ENCODE data around the gene HOXC13.

The HOXC13 gene

GRCh38 chr12:53955036-53955775 is 16.6 kb downstream of the HOXC13 start:
- no peak for DNase-seq (ENCODE audit: low read depth)

GRCh38 chr12:53955776-53956250 is 17.2 kb downstream of the HOXC13 start:
- no peak for DNase-seq (ENCODE audit: low read depth)

- DNase-seq (ENCODE audit: low read depth): no peak
Measured at GRCh38 chr12:53956251-53956887, 17.7 kb downstream of the HOXC13 start.

GRCh38 chr12:53956914-53957536 is 18.4 kb downstream of the HOXC13 start:
- DNase-seq (ENCODE audit: low read depth): no peak

- no peak for DNase-seq (ENCODE audit: low read depth)
Measured at GRCh38 chr12:53958128-53958527, 19.5 kb downstream of the HOXC13 start.

- DNase-seq (ENCODE audit: low read depth): no peak
Measured at GRCh38 chr12:53959314-53959713, 20.7 kb downstream of the HOXC13 start.

GRCh38 chr12:53960187-53961024 is 21.8 kb downstream of the HOXC13 start:
- DNase-seq (ENCODE audit: low read depth): no peak

- DNase-seq (ENCODE audit: low read depth): no peak
Measured at GRCh38 chr12:53961025-53961761, 22.6 kb downstream of the HOXC13 start.

- no peak for DNase-seq (ENCODE audit: low read depth)
Measured at GRCh38 chr12:53963005-53963404, 24.4 kb downstream of the HOXC13 start.

GRCh38 chr12:53963434-53964314 is 25.0 kb downstream of the HOXC13 start:
- DNase-seq (ENCODE audit: low read depth): no peak

GRCh38 chr12:53964315-53964713 is 25.7 kb downstream of the HOXC13 start:
- no peak for DNase-seq (ENCODE audit: low read depth)

- DNase-seq (ENCODE audit: low read depth): no peak
Measured at GRCh38 chr12:53965281-53966084, 26.9 kb downstream of the HOXC13 start.

GRCh38 chr12:53966085-53966384 is 27.4 kb downstream of the HOXC13 start:
- no peak for DNase-seq (ENCODE audit: low read depth)

- no peak for DNase-seq (ENCODE audit: low read depth)
Measured at GRCh38 chr12:53966385-53967133, 27.9 kb downstream of the HOXC13 start.

- no peak for DNase-seq (ENCODE audit: low read depth)
Measured at GRCh38 chr12:53967421-53967925, 28.8 kb downstream of the HOXC13 start.

GRCh38 chr12:53968214-53969127 is 29.8 kb downstream of the HOXC13 start:
- no peak for DNase-seq (ENCODE audit: low read depth)

GRCh38 chr12:53969588-53970259 is 31.1 kb downstream of the HOXC13 start:
- no peak for DNase-seq (ENCODE audit: low read depth)

Data from HS-27A (cell line).